Ovary (tissue), 9 donors: ENCODE data around the gene LBX2. TPM values are rescaled to one million over a fixed set of nuclear protein-coding genes. Genes with fewer than 3 reads are reported as not detected.
A peak's percentile ranks its signal among the peaks of the same experiment; 100 is the strongest.

ENCODE experiments used
- DNase-seq, 5 donors: peaks; one replicate each; pipeline ENCODE4 v3.0.0-alpha.2; 2019 to 2020
- H3K27ac ChIP-seq, 2 donors: fragments of 200-600 bp; one replicate each; pipeline versions ENCODE4 v1.5.1 to v1.8.0; 2019 to 2022
- H3K27me3 ChIP-seq: fragments of 200-600 bp; one replicate; pipeline ENCODE4 v1.8.0; 2022
- H3K36me3 ChIP-seq: fragments of 200-600 bp; sonication (generic); one replicate; pipeline ENCODE4 v1.5.1; 2019
- H3K4me1 ChIP-seq: one replicate; pipeline ENCODE4 v1.8.1; 2013; ENCODE audit warnings: mild to moderate bottlenecking, moderate library complexity; ENCODE audit not compliant: insufficient read depth
- H3K4me3 ChIP-seq: fragments of 200-600 bp; sonication (generic); one replicate; pipeline ENCODE4 v1.5.1; 2017
- H3K9me3 ChIP-seq, 2 donors: fragments of 200-600 bp in 1 of 2; sonication (generic) in 1 of 2; one replicate each; pipeline versions ENCODE4 v1.5.1 to v1.8.1; 2013 to 2019; ENCODE audit warnings: mild to moderate bottlenecking in 1 of 2, moderate library complexity in 1 of 2
- EP300 ChIP-seq: sonication (generic); formaldehyde crosslinking; IDR thresholded peaks from one replicate; pipeline ENCODE4 v1.6.1; 2017; ENCODE audit warnings: antibody characterized with exemption
- POLR2A ChIP-seq: fragments of 450-650 bp; IDR thresholded peaks from one replicate; pipeline ENCODE4 v1.6.1; 2017; ENCODE audit warnings: antibody characterized with exemption, mild to moderate bottlenecking, moderate library complexity
- WGBS, 3 donors: extraction: QIAGEN DNeasy Blood & Tissue Kit in 1 of 3; methylation state at CpG; one replicate each; pipeline versions ENCODE4 v1.1.5 to v1.1.7; 2013 to 2017; 5-methylcytosine and 5-hydroxymethylcytosine counted together
- intact Hi-C, 4 donors: fragments of 100-400 bp; cut with DNase I; formaldehyde crosslinking; loops; one replicate each; pipeline versions ENCODE4 v1.11.0 to v1.15.1; 2022 to 2023
- polyA plus RNA-seq, 2 donors: library from polyadenylated mRNA; stranded (reverse); fragments of 200-250 nt in 1 of 2; fragments of 350-450 nt in 1 of 2; fragmentation: Illumina TruSeq in 1 of 2; extraction: RNeasy Lipid Tissue Mini Kit (QIAGEN cat#74804) in 1 of 2; gene quantifications; one replicate each; pipeline ENCODE4 v1.2.3, GENCODE V29; 2013 to 2014
- total RNA-seq, 7 donors: library from RNA; depleted of rRNA in 2 of 7; stranded (reverse); fragments of >200 nt in 2 of 7; fragmentation: NEBNext Ultra II Directional in 3 of 7; extraction: Animal tissue kit (Norgen Biotek cat#: 25700) in 3 of 7; gene quantifications; one replicate each; pipeline versions ENCODE4 v1.1.0 to v1.2.4, GENCODE V29; 2016 to 2023
- TF ChIP-seq, protein P1 (sequence below), 3 donors: fragments of 450-650 bp in 2 of 3; fragments of 200-600 bp in 1 of 3; IDR thresholded peaks; one replicate each; pipeline versions ENCODE4 v1.5.1 to v1.8.0; 2016 to 2022; ENCODE audit warnings: antibody characterized with exemption in 3 of 3, mild to moderate bottlenecking in 1 of 3
- donor health status: DM: no; HTN: no; CAD: no; lungs with moderate emphysema.
- donor health status: DM: no; HTN: no; CAD: no.
- donor health status: Bipolar disorder and iron deficiency.
- donor health status: DM: yes; HTN: yes; CAD: no.
- donor health status: DM: no; HTN: no; CAD: no.
- donor health status: DM: yes; HTN: yes; CAD: no.

Gene LBX2
- total and polyA plus RNA-seq, 9 donors, result 0.15 to 1.2 (median 0.22) TPM; not detected in 4

DNA sequence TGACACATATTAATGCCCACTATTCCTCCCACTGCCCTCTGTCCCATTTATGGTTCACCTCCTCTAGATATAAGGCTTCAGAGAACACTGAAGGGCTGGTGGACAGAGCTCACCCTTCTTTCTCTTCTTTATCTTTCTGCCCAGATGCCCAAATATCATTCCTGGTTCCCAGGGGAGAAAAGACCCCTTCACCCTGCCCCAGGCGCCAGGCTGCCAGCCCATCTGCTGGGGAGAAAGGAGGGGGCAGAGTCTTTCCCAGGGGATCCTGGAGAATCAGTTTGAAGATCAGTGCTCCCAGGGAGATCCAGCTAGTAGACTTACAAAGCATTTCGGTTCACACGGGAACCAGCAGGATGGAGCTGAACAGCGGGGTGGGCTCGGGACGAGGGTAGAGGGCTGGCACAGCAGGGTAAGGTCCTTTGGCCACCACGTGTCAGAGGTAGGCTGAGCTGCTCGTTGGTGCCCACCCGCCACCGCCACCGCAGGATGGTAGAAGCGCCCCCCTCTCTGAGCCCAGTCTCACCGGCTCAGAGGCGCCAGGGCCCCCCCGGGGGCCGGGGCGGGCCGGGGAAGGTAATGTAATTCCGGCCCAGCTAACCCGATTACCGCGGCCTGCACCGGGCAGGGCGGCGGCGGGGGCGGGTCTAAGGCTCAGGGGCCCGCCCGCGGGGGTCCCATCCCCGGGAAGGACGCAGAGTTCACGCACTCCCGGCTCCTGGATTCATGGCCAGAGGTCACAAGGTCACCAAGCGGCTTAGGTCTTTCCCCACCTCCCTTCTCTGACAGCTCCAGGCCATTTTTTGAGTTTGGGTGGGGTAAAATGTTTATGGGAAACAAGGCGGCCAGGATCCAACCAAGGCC lies 13.6 kb upstream of the LBX2 start:
- DNase-seq, result peak in 2 of 5 donors; percentile 13 to 25
- Histone ChIP-seq H3K36me3 (no peaks in the 10 kb centered on the region), H3K4me1 (peaks cover 4% of the 10 kb centered on the region), H3K9me3 (no peaks in the 10 kb centered on the region), H3K27me3 (peaks cover 18% of the 10 kb centered on the region), H3K4me3 (no peak overlapping the region), H3K27ac (no peak overlapping the region)
- WGBS, 3 donors, result 2 to 6% (median 5%) methylated on average over 27 to 36 of the region's 36 CpGs
- intact Hi-C loops, result no loop called here
- TF ChIP-seq POLR2A, result no peak
- TF ChIP-seq EP300, result no peak
- TF ChIP-seq, protein P1, sequence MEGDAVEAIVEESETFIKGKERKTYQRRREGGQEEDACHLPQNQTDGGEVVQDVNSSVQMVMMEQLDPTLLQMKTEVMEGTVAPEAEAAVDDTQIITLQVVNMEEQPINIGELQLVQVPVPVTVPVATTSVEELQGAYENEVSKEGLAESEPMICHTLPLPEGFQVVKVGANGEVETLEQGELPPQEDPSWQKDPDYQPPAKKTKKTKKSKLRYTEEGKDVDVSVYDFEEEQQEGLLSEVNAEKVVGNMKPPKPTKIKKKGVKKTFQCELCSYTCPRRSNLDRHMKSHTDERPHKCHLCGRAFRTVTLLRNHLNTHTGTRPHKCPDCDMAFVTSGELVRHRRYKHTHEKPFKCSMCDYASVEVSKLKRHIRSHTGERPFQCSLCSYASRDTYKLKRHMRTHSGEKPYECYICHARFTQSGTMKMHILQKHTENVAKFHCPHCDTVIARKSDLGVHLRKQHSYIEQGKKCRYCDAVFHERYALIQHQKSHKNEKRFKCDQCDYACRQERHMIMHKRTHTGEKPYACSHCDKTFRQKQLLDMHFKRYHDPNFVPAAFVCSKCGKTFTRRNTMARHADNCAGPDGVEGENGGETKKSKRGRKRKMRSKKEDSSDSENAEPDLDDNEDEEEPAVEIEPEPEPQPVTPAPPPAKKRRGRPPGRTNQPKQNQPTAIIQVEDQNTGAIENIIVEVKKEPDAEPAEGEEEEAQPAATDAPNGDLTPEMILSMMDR (IDR thresholded peaks at IDR 0.05), result no peak

DNA sequence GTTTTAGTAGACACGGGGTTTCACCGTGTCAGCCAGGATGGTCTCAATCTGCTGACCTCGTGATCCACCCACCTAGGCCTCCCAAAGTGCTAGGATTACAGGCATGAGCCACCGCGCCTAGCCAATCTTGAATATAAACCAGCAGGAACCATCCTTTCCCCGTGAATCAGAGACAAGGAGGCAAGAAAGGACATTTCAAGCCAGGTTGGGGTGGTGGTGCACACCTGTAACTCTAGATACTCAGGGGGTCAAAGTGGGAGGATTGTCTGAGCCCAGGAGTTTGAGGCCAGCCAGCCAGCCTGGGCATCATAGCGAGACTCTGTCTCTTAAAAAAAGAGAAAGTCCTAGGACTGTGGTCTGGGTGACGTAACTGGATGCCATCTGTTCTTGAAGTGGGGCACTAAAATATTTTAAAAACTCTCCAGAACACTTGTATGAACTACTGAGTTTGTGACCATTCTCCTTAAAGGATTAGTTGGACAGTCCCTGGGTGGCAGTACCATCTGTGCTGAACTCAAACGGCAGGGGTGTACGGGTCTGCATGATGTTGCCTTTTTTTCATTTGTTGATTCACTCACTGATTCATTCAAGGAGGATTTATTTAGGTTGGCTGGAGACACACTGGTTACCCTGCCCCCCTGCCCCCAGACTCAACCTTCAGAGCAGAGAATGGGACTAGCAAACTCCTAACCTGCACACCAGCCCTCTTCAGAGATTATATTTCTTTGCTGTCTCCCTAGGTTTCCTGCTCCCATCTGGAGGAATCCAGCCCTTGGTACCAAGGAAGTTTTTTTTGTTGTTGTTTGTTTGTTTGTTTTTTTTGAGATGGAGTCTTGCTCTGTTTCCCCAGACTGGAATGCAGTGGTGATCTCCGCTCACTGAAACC lies 11.9 kb upstream of the LBX2 start:
- intact Hi-C loops, result no loop called here
- TF ChIP-seq POLR2A (no peak), EP300 (no peak)
- TF ChIP-seq, protein P1 (IDR thresholded peaks at IDR 0.05), result no peak
- 32 to 42% (median 36%) methylated on average over 11 of the region's 11 CpGs for WGBS, 3 donors
- H3K36me3 ChIP-seq, result no peaks in the 10 kb centered on the region
- H3K9me3 ChIP-seq, result no peaks in the 10 kb centered on the region
- H3K4me1 ChIP-seq, result peaks cover 8% of the 10 kb centered on the region
- peak in 1 of 5 donors; percentile 14 for DNase-seq
- H3K27me3 ChIP-seq, result peaks cover 12% of the 10 kb centered on the region
- no peak overlapping the region for H3K27ac ChIP-seq
- H3K4me3 ChIP-seq, result no peak overlapping the region

DNA sequence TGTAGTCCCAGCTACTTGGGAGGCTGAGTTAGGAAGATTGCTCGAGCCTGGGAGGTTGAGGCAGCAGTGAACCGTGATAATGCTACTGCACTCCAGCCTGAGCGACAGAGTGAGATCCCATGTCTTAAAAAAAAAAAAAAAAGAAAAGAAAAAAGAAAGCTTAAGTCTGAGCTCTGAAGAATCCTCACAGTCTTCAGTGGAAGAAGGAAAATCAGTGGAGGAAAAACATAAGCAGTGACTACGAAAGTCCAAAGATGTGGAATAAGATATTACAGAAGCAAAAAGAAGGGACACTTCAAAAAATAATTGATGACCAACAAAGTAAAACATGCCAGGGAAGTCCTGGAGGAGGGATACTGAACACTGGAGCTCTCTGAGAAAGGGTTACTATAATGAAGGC lies 10.9 kb upstream of the LBX2 start:
- no peaks in the 10 kb centered on the region for H3K36me3 ChIP-seq
- TF ChIP-seq, protein P1 (IDR thresholded peaks at IDR 0.05), result no peak
- TF ChIP-seq POLR2A (no peak), EP300 (no peak)
- H3K4me3 ChIP-seq, result no peak overlapping the region
- 73 to 81% (median 73%) methylated on average over 4 of the region's 4 CpGs for WGBS, 3 donors
- H3K9me3 ChIP-seq, result no peaks in the 10 kb centered on the region
- intact Hi-C loops, result no loop called here
- no peak for DNase-seq
- peaks cover 5% of the 10 kb centered on the region for H3K4me1 ChIP-seq
- H3K27ac ChIP-seq, result no peak overlapping the region
- H3K27me3 ChIP-seq, result peaks cover 7% of the 10 kb centered on the region

DNA sequence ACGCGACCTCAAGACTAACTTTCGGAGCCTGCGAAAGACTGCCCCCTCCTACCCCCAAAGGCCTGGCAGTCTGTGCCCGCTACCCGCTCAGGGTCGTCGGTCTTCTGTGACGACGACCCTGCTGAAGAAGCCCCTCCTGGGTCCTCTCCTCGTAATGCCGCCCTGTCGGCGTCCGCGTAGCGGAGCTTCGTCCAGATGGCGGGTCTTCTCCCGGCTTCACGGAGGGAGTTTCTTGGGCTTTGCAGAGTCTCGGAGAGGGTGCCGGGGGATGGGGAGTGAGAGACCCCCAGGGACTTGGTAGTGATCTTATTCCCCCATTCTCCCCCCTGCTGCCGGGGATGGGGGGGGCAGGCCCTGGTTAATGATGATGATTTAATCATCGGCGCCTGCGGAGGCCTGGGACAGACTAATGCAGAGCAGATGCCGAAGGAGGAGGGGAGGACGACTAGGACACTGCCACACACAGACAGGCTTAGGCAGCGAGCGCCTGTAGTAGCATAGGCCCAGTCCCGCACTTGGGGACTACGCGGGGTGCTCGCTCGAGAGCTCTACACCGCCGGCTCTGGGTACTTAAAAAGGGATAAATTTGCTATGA lies 8.6 kb upstream of the LBX2 start:
- intact Hi-C loops, result loop anchor here in 1 of 4 donors (10.0 kb wide), 1 partner anchor 77 kb away; no protein-coding TSS in a partner anchor
- TF ChIP-seq POLR2A (no peak), EP300 (no peak)
- TF ChIP-seq, protein P1 (IDR thresholded peaks at IDR 0.05), result no peak
- Histone ChIP-seq H3K9me3 (no peaks in the 10 kb centered on the region), H3K4me3 (peak overlapping the region; percentile 71), H3K27ac (peak overlapping the region; percentile 98 to 99), H3K4me1 (peaks cover 5% of the 10 kb centered on the region), H3K36me3 (no peaks in the 10 kb centered on the region), H3K27me3 (no peaks in the 10 kb centered on the region)
- WGBS, 3 donors, result 12 to 15% (median 13%) methylated on average over 35 to 38 of the region's 38 CpGs
- DNase-seq, result peak in 3 of 5 donors; percentile 49 to 60 (median 51)
